Natural killer cell (primary cell): ENCODE results near the gene TTLL7. TPM values are rescaled to one million over a fixed set of nuclear protein-coding genes. Genes with fewer than 3 reads are reported as not detected.

ENCODE experiments used
- ATAC-seq, 3 donors: fragments of 150-1000 bp in 2 of 3; fragments of 200-7000 bp in 1 of 3; cut with Tn5 transposase; 1 replicate in 1 of 3; 2 replicates in 2 of 3; pipeline ENCODE4 v1.10.0; 2021; ENCODE audit warnings: mild to moderate bottlenecking in 2 of 3, moderate library complexity in 2 of 3
- DNase-seq, 2 donors: peaks; one replicate each; pipeline versions ENCODE4 v3.0.0 to v3.0.0-alpha.2; 2013 to 2021; ENCODE audit warnings: mixed read lengths in 1 of 2
- H3K27ac ChIP-seq: one replicate; pipeline ENCODE4 v1.5.1; 2013; ENCODE audit warnings: mild to moderate bottlenecking, low read length
- H3K27me3 ChIP-seq: one replicate; pipeline ENCODE4 v1.6.1; 2013; ENCODE audit warnings: low read length; ENCODE audit not compliant: control insufficient read depth, insufficient read depth
- H3K36me3 ChIP-seq: one replicate; pipeline ENCODE4 v1.6.1; 2013; ENCODE audit warnings: low read length; ENCODE audit not compliant: control insufficient read depth, insufficient read depth
- H3K4me1 ChIP-seq: one replicate; pipeline ENCODE4 v1.6.1; 2013; ENCODE audit warnings: low read length; ENCODE audit not compliant: control insufficient read depth, insufficient read depth
- H3K4me3 ChIP-seq: one replicate; pipeline ENCODE4 v1.5.1; 2013; ENCODE audit warnings: low read length
- H3K9me3 ChIP-seq: one replicate; pipeline ENCODE4 v1.6.1; 2013; ENCODE audit warnings: low read length; ENCODE audit not compliant: control insufficient read depth, insufficient read depth
- H3K27ac Mint-ChIP-seq, 2 donors: one replicate each; pipeline ENCODE4 v1.8.0; 2022; ENCODE audit warnings: mild to moderate bottlenecking in 2 of 2, mixed read lengths in 2 of 2, moderate library complexity in 1 of 2
- H3K27me3 Mint-ChIP-seq, 2 donors: one replicate each; pipeline ENCODE4 v1.8.0; 2022; ENCODE audit warnings: low read depth in 2 of 2, mixed read lengths in 2 of 2
- H3K36me3 Mint-ChIP-seq: one replicate; pipeline ENCODE4 v1.8.0; 2022; ENCODE audit warnings: mixed read lengths
- H3K4me1 Mint-ChIP-seq, 2 donors: one replicate each; pipeline ENCODE4 v1.8.0; 2022; ENCODE audit warnings: mixed read lengths in 2 of 2
- H3K4me3 Mint-ChIP-seq: one replicate; pipeline ENCODE4 v1.8.0; 2022; ENCODE audit warnings: mild to moderate bottlenecking, moderate library complexity, mixed read lengths
- H3K9me3 Mint-ChIP-seq, 2 donors: one replicate each; pipeline ENCODE4 v1.8.0; 2022; ENCODE audit warnings: mixed read lengths in 2 of 2
- WGBS: methylation state at CpG from one replicate; pipeline ENCODE4 v1.1.7; 2013; ENCODE audit warnings: missing lambda C conversion rate; ENCODE audit not compliant: insufficient coverage; 5-methylcytosine and 5-hydroxymethylcytosine counted together
- intact Hi-C: fragments of 100-400 bp; cut with micrococcal nuclease; formaldehyde crosslinking; loops from one replicate; pipeline ENCODE4 v1.14.2; 2022
- total RNA-seq, 4 donors: library from RNA; stranded (reverse); fragments of 120-200 nt in 1 of 4; gene quantifications; one replicate each; pipeline versions ENCODE4 v1.2.3 to v1.2.4, GENCODE V29; 2013 to 2022
- TF ChIP-seq, protein P1 (sequence below): fragments of 200-600 bp; IDR thresholded peaks from one replicate; pipeline ENCODE4 v1.8.0; 2022; ENCODE audit warnings: antibody characterized with exemption

TTLL7 gene
- total RNA-seq, 3 donors from 2014 or later (not counting 1 experiment from before 2014, with no cell fraction given), result 0.21 to 4.4 (median 0.25) TPM

DNA sequence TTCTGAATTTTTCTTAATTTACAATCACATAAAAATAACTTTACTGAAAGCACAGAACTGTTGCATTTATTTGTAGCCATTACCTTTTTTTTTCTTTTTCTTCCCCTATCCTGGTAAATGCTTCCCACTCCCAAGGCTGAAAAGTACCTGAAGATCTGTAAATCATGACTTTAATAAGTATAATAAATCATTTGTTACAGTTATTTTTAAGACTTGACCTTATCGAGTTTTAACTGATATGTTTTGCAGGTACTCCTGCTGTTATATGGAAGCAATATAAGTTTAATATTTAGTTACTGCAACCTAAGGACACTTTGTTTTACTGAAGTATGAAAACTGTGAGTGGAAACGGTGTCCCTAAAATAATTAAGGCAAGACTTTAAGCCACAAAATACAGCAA, 142.6 kb downstream of the TTLL7 start:
- H3K36me3 Mint-ChIP-seq, result no peaks in the 10 kb centered on the region
- TF ChIP-seq, protein P1, sequence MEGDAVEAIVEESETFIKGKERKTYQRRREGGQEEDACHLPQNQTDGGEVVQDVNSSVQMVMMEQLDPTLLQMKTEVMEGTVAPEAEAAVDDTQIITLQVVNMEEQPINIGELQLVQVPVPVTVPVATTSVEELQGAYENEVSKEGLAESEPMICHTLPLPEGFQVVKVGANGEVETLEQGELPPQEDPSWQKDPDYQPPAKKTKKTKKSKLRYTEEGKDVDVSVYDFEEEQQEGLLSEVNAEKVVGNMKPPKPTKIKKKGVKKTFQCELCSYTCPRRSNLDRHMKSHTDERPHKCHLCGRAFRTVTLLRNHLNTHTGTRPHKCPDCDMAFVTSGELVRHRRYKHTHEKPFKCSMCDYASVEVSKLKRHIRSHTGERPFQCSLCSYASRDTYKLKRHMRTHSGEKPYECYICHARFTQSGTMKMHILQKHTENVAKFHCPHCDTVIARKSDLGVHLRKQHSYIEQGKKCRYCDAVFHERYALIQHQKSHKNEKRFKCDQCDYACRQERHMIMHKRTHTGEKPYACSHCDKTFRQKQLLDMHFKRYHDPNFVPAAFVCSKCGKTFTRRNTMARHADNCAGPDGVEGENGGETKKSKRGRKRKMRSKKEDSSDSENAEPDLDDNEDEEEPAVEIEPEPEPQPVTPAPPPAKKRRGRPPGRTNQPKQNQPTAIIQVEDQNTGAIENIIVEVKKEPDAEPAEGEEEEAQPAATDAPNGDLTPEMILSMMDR, result no peak
- no peak overlapping the region for H3K4me3 Mint-ChIP-seq
- no peaks in the 10 kb centered on the region for H3K9me3 Mint-ChIP-seq
- Histone ChIP-seq H3K9me3 (no peaks in the 10 kb centered on the region), H3K36me3 (no peaks in the 10 kb centered on the region), H3K4me3 (no peak overlapping the region), H3K27ac (no peak overlapping the region), H3K4me1 (peaks cover 8% of the 10 kb centered on the region), H3K27me3 (peaks cover 2% of the 10 kb centered on the region)
- peaks cover 4 to 21% of the 10 kb centered on the region in 2 donors for H3K27me3 Mint-ChIP-seq
- DNase-seq, result no peak
- intact Hi-C loops, result no loop called here
- ATAC-seq, result no peak
- WGBS, result 80% methylated on average over 1 of the region's 2 CpGs
- H3K4me1 Mint-ChIP-seq, result peaks cover 0 to 10% of the 10 kb centered on the region in 2 donors
- H3K27ac Mint-ChIP-seq, result no peak overlapping the region

DNA sequence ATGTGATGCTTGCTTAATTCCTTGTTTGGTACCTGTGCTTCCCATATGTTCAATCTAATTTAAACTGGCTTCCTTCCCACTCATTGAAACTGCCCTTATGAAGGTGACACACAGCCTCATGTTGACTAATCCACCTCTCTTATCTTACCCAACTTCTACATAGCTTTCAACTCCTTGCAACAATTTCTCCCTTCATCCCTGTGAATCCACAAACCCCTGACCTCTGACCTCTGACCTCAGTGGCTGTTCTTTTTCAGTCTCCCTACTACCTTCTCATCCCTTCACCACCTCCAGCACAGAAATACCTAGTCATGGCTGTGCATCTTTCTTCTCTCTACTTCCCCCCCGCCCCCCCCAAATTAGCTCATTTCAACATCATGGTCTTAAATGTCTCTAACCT, 144.5 kb downstream of the TTLL7 start:
- H3K4me3 ChIP-seq, result no peak overlapping the region
- no peak overlapping the region for H3K27ac ChIP-seq
- DNase-seq (no peak), ATAC-seq (no peak)
- Mint-ChIP-seq H3K9me3 (no peaks in the 10 kb centered on the region), H3K4me3 (no peak overlapping the region), H3K27ac (no peak overlapping the region), H3K36me3 (no peaks in the 10 kb centered on the region), H3K4me1 (no peaks in the 10 kb centered on the region), H3K27me3 (peaks cover 0 to 18% of the 10 kb centered on the region in 2 donors)
- no CpG with 5 or more reads among the region's 1 CpG for WGBS
- no peaks in the 10 kb centered on the region for H3K36me3 ChIP-seq
- H3K4me1 ChIP-seq, result no peaks in the 10 kb centered on the region
- no peaks in the 10 kb centered on the region for H3K9me3 ChIP-seq
- intact Hi-C loops, result no loop called here
- TF ChIP-seq, protein P1, result no peak
- H3K27me3 ChIP-seq, result no peaks in the 10 kb centered on the region

DNA sequence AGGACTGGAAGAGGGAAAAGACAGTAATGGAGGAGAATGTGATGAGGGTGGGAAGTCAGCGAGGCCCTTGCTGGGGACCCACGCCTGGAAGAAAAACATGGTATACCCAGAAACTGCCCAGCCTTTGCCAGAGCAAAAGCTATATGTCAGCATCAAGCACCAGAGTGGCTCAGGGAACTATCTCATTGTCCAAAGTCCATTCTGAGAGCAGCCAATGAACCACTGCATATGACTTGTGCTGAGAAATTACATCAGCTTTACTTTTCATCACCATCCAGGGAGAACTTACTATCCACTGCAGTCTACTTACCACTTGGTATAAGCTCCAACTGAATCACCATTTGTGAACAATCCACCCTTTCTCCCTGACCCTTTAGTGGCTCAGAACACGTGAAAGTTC, 148.1 kb downstream of the TTLL7 start:
- H3K4me3 Mint-ChIP-seq, result no peak overlapping the region
- no peaks in the 10 kb centered on the region for H3K4me1 Mint-ChIP-seq
- no peak overlapping the region for H3K4me3 ChIP-seq
- no peak for DNase-seq
- no peaks in the 10 kb centered on the region for H3K4me1 ChIP-seq
- ATAC-seq, result no peak
- no peaks in the 10 kb centered on the region for H3K9me3 Mint-ChIP-seq
- TF ChIP-seq, protein P1, result no peak
- no peak overlapping the region for H3K27ac Mint-ChIP-seq
- intact Hi-C loops, result no loop called here
- 90% methylated on average over 2 of the region's 3 CpGs for WGBS
- no peaks in the 10 kb centered on the region for H3K27me3 ChIP-seq
- no peaks in the 10 kb centered on the region for H3K9me3 ChIP-seq
- no peak overlapping the region for H3K27ac ChIP-seq
- peaks cover 0 to 16% of the 10 kb centered on the region in 2 donors for H3K27me3 Mint-ChIP-seq
- no peaks in the 10 kb centered on the region for H3K36me3 ChIP-seq
- no peaks in the 10 kb centered on the region for H3K36me3 Mint-ChIP-seq
